H1 (cell line): ENCODE measurements around the gene DESI1.

Source experiments
- ATF2 ChIP-seq: IDR thresholded peaks from 2 replicates; pipeline ENCODE4 v1.6.1; 2012; ENCODE audit warnings: low read length, inconsistent platforms
- CHD2 ChIP-seq: IDR thresholded peaks from 2 replicates; pipeline ENCODE4 v1.6.1; 2012; ENCODE audit warnings: low read length, improper control_type of control experiment
- CREB1 ChIP-seq: IDR thresholded peaks from 2 replicates; pipeline ENCODE4 v1.6.1; 2012; ENCODE audit warnings: inconsistent platforms
- CTCF ChIP-seq, 3 experiments: IDR thresholded peaks; 1 replicate in 2 of 3; 2 replicates in 1 of 3; pipeline versions ENCODE4 v1.5.1 to v1.6.1; 2011; ENCODE audit warnings: low read length in 3 of 3, mild to moderate bottlenecking in 3 of 3, inconsistent platforms in 2 of 3, low read depth in 1 of 3, moderate library complexity in 1 of 3; ENCODE audit not compliant: insufficient read depth in 1 of 3; ENCODE audit errors: control extremely low read depth in 1 of 3
- GTF2F1 ChIP-seq: IDR thresholded peaks from 2 replicates; pipeline ENCODE4 v1.6.1; 2012; ENCODE audit warnings: low read depth, low read length, improper control_type of control experiment, borderline replicate concordance
- POLR2AphosphoS5 ChIP-seq: IDR thresholded peaks from 2 replicates; pipeline ENCODE4 v1.6.1; 2011; ENCODE audit warnings: low read depth, low read length
- RFX5 ChIP-seq: IDR thresholded peaks from 2 replicates; pipeline ENCODE4 v1.6.1; 2011; ENCODE audit warnings: low read depth, low read length, improper control_type of control experiment, borderline replicate concordance
- SIX5 ChIP-seq: IDR thresholded peaks from 2 replicates; pipeline ENCODE4 v1.6.1; 2011; ENCODE audit warnings: mild to moderate bottlenecking, low read depth, low read length
- SP1 ChIP-seq: IDR thresholded peaks from 2 replicates; pipeline ENCODE4 v1.6.1; 2011; ENCODE audit warnings: low read depth, low read length

GRCh38 chr22:41620589-41621098, at the start of gene DESI1:
- TF ChIP-seq SP1 (no peak), SIX5 (no peak), POLR2AphosphoS5 (peak; percentile 8; the same call in 1 of the 2 replicates), CREB1 (no peak), CTCF (IDR thresholded peaks at IDR 0.05; ENCODE audit: control extremely low read depth in 1 of 3, insufficient read depth in 1 of 3, low read depth in 1 of 3, low read length in 3 of 3) (no peak), ATF2 (no peak), CHD2 (peak; percentile 15; the same call in 1 of the 2 replicates), GTF2F1 (0 out of 2 replicates have a peak, but pooled peaks have one; percentile 0), RFX5 (no peak; the same call in 1 of the 2 replicates)
